IPS DF 4.7 (cell line): ENCODE results near the gene RCBTB1.
"Not testable (repeated sequence)": the region's sequence is repeated elsewhere in the genome, so short reads cannot be mapped to it uniquely, and the experiment has no call there.

Experiments used
- DNase-seq: peaks from one replicate; pipeline ENCODE4 v3.0.0-alpha.2; 2013; ENCODE audit warnings: low spot score; ENCODE audit errors: extremely low read depth

Gene RCBTB1

GRCh38 chr13:49585220-49586157, at the start of gene RCBTB1:
Gene RCBTB1 (minus strand): TSS chr13:49585558. CDS start chr13:49567279, 18,279 bp downstream.
- no peak for DNase-seq

GRCh38 chr13:49633710-49634109, 48.4 kb upstream of the RCBTB1 start:
- no peak for DNase-seq

- no peak for DNase-seq
Measured at GRCh38 chr13:49632156-49632555, 46.8 kb upstream of the RCBTB1 start.

DNA sequence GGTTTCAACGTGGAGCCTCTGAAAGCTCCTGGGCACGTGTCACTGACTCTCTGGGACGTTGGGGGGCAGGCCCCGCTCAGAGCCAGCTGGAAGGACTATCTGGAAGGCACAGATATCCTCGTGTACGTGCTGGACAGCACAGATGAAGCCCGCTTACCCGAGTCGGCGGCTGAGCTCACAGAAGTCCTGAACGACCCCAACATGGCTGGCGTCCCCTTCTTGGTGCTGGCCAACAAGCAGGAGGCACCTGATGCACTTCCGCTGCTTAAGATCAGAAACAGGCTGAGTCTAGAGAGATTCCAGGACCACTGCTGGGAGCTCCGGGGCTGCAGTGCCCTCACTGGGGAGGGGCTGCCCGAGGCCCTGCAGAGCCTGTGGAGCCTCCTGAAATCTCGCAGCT, 45.2 kb upstream of the RCBTB1 start:
- no peak for DNase-seq

DNA sequence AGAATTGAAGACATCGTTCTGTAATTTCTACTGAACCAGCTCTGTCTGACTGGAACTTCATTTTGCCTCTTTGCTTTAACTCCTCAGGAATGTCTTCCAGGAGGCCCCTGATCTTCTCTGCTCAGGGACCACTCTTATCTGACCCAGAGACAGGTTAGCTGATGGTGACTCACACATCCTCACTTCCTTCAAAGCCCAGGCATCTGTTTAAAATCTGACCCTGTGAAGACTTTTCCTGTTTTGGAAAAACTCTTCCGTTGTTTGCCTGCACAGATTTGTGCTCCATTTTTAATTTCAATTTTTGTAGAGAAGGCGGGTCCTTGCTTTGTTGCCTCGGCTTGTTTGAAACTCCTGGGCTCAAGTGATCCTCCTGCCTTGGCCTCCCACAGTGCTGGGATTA, 44.6 kb upstream of the RCBTB1 start:
- DNase-seq, result no peak

- DNase-seq, result no peak
Measured at GRCh38 chr13:49629196-49629938, 44.0 kb upstream of the RCBTB1 start.

DNA sequence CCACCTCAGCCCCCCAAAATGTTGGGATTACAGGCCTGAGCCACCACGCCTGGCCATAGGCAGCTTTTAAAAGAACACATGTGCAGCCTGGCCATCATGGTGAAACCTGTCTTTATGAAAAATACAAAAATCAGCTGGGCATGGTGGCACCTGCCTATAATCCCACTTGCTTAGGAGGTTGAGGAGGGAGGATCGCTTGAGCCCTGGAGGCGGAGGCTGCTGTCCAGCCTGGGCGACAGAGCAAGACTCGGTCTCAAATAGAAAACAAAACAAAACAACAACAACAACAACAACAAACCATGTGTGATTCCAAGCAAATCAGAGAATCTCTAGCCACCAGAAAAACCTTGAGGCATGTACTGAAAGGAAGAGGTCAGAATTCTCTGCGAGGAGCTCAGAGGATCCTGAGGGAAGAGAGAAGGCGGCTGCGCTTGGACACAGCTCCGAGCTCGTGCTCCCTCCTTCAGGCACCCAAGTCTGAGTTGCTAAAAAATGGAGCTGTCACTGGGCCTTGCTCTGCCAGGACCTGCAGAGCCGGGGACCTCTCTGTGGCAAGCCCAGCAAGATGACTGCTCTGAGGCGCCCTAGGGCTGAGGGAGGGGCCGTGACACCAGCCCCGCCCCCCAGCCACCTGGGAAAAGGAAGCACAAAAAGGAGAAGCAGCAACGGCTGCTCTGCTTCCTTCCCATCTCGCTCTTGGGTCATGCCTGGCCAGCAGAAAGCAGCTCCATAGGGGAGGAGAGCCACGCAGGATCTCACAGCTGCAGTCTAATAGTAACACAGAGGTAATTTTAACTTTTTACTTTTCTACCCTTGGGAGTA, 42.7 kb upstream of the RCBTB1 start, which contains the start of gene ARL11:
Gene ARL11 (plus strand): TSS at position 677 of the 822 bp plus-strand sequence. CDS start 1,941 bp downstream, outside the sequence.
- no peak for DNase-seq

DNA sequence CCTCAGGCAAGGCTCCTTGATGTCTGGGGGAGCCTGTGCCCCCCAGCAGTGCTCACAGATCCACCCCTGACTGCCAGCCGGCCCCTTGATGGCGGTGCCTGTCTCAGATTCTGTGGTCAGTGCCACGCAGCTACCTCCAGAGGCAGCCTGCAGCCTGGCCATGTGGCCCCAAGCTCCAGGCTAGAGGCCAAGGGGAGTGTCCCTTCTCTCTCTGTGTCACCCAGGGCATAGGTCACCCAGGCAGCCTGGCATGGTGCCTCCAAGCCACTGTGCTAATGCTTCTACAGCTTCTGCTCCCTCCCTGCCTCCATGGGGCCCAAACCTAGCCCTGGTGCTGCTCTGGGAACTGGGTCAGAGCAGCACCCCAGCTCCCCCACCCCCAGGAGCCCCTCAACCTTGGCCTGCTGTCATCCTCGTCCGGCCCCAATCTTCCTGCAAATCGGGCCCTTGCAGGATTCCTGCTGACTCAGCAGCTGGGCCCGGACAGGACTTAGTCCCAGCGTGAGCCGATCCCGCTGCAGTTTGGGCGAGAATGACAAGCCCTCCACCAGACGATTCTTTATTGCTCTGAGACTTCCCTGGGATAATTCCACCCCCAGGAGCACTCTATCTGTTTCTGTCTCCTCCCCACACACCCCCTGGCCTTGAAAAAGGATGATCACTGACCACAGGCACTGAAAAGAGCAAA, 40.2 kb upstream of the RCBTB1 start:
- DNase-seq, result no peak

GRCh38 chr13:49624229-49624628, 38.9 kb upstream of the RCBTB1 start:
- DNase-seq, result no peak

DNA sequence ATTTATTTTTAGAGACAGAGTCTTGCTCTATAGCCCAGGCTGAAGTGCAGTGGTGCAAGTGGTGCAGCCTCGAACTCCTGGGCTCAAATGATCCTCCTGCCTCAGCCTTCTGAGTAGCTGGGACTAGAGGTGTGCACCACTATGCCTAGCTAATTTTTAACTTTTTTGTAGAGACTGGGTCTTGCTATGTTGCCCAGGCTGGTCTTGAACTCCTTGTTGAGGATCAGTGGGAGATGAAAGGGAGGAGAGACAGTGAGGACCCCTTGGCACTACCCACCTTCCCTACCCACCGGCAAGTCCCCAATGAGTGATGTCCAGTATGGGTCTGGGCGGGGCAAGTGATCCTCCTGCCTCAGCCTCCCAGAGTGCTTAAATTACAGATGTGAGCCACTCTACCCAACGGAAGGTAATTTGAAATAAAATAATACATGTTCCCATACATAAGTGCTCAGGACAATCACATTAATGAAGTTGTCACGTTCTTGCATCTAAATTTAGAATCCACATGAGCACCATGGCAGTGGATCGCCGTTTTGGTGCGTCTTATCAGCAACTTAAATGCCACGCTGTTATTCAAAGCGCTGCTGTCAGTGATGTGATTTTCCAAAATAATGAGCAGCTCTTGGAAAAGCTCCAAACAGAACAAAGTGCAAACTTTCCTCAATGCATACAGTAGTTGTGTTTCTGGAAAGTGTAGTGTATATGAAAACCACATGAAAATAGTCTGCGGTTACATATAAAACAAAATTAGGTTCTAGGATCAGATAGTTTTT, 37.0 kb upstream of the RCBTB1 start:
- DNase-seq, result no peak

DNA sequence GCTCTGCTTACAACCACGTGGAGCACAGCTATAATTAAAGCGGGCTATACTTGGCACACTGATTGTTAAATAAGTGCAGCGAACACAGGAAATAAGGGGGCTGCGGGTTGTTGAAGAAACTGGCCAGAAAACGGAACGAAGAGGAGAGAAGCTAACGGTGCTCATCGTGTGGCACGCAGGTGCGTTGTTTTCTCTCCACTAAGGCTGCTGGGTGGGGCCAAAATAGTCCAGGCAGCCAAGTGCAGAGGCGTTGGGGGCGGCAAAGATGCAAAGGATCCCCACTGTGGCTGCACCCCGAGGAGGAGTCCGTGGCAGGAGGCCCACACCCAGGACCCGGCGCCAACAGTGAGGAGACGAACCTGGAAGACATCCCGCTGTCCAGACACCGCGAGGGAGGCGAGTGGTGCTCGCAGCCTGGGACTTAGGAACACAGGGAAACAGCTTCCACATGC, 34.8 kb upstream of the RCBTB1 start:
- DNase-seq, result no peak

- DNase-seq, result no peak
Measured at GRCh38 chr13:49616676-49617065, 31.3 kb upstream of the RCBTB1 start.

DNA sequence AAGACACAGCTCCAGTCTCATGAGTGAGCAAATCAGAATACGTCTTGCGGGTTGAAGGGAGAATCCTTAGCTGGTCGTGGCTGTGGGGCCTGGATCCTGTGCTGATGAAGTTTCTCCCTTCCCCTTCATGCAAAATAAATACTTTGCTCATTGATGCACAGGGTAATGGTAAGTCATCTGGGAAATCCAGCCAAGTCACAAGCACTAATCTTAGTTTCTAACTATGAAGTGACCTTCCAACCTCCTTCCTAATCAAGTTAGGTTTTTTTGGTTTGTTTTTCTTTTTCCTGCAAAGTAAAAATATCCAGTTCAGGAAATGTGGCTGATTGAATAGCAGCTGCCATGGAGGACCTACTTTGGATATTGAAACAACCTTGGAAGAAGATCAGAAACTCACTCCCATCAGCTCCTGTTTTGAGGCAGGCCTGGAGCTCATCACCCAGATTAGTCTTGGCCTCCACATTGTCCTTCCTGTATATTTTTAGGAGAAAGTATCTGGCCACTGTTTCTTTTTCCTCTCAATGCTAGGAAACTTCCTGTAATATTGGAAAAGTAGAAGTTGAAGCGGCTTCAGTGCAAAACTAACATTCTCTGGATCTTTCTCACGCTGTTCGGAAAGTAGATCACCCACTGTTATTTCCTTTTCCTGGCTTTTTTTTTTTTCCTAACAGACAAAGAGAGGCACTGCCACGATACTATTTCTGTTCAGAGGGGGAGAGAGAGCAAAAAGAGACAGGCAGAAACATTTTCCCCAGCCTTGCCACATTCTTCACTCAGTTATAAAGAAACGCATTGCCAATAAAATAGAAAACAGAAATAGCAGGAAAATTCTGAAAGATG, 30.7 kb upstream of the RCBTB1 start:
- no peak for DNase-seq

GRCh38 chr13:49612042-49612441, 26.7 kb upstream of the RCBTB1 start:
- not testable (repeated sequence) for DNase-seq

GRCh38 chr13:49610176-49610575, 24.8 kb upstream of the RCBTB1 start:
- no peak for DNase-seq

DNA sequence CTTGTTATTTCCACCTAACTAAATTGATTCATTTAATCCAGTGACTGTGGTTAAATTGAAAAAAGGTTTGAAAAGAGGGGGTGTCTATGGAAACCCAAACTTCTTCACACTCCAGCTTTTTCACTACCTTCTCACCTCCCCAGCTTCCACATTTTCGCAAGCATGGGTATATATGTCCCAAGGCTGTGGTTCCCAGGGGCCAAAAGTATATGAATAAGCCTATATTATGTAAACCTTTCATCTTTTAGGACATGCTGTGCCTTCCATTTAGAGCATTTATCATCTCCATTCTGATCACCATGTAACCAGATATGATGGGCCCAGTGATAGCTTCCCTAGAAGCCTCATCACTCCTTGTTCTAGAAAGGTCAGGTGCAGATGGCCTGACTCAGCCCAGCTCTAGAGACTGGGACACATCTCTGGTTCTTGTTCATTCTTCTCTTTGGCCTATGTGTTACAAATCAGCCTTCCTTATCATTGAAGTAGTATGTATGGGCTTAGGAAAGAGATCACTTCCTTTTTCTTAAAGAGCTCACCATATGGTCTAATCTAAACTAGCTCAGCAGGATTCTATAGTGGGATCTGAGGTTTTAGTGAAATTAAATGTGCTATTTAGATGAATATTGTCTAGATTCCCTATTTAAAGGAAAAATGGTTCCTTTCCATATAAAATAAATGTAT, 23.4 kb upstream of the RCBTB1 start:
- no peak for DNase-seq

DNA sequence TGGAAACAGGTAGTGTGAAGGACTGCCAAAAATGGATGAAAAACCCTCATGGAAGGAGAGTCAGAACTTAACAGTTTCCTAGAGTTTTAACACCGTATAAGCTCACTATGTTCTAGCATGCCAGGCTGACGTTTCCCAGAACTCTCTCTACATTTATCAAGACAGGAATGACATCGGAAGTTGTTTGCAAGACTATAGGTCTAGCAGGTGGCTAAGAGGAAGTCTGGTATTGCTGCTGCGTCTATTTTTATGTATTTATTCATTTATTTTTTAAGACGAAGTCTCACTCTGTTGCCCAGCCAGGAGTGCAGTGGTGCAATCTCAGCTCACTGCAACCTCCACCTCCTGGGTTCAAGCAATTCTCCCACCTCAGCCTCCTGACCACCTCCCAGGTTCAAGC, 22.4 kb upstream of the RCBTB1 start:
- DNase-seq, result no peak
